ENCODE data around the gene ZNF341.
"Not testable (repeated sequence)": the region's sequence is repeated elsewhere in the genome, so short reads cannot be mapped to it uniquely, and the experiment has no call there.

ZNF341 gene

GRCh38 chr20:33730946-33731692 is 677 bp upstream of the ZNF341 start:
- no peak for DNase-seq (ENCODE audit: low spot score)

- peak; percentile 70 for DNase-seq (ENCODE audit: low spot score)
Measured at GRCh38 chr20:33732166-33732970, 572 bp downstream of the ZNF341 start.

GRCh38 chr20:33733654-33734576 is 2.1 kb downstream of the ZNF341 start:
- DNase-seq (ENCODE audit: low spot score): no peak

- DNase-seq (ENCODE audit: low spot score): no peak
Measured at GRCh38 chr20:33736962-33737361, 5.2 kb downstream of the ZNF341 start.

GRCh38 chr20:33739493-33739892 is 7.7 kb downstream of the ZNF341 start:
- DNase-seq (ENCODE audit: low spot score): no peak

- DNase-seq (ENCODE audit: low spot score): no peak
Measured at GRCh38 chr20:33740189-33740588, 8.4 kb downstream of the ZNF341 start.

- DNase-seq (ENCODE audit: low spot score): no peak
Measured at GRCh38 chr20:33744181-33744580, 12.4 kb downstream of the ZNF341 start.

- no peak for DNase-seq (ENCODE audit: low spot score)
Measured at GRCh38 chr20:33744773-33745385, 13.1 kb downstream of the ZNF341 start.

GRCh38 chr20:33746325-33746998 is 14.7 kb downstream of the ZNF341 start:
- DNase-seq (ENCODE audit: low spot score): no peak

GRCh38 chr20:33751775-33752174 is 20.0 kb downstream of the ZNF341 start:
- DNase-seq (ENCODE audit: low spot score): no peak

- DNase-seq (ENCODE audit: low spot score): no peak
Measured at GRCh38 chr20:33753143-33753542, 21.3 kb downstream of the ZNF341 start.

GRCh38 chr20:33753763-33754162 is 22.0 kb downstream of the ZNF341 start:
- DNase-seq (ENCODE audit: low spot score): no peak

GRCh38 chr20:33755936-33756490 is 24.2 kb downstream of the ZNF341 start:
- DNase-seq (ENCODE audit: low spot score): not testable (repeated sequence)

- DNase-seq (ENCODE audit: low spot score): no peak
Measured at GRCh38 chr20:33757046-33757445, 25.2 kb downstream of the ZNF341 start.

GRCh38 chr20:33757458-33757857 is 25.7 kb downstream of the ZNF341 start:
- no peak for DNase-seq (ENCODE audit: low spot score)

GRCh38 chr20:33761698-33762250 is 30.0 kb downstream of the ZNF341 start:
- DNase-seq (ENCODE audit: low spot score): no peak

- DNase-seq (ENCODE audit: low spot score): no peak
Measured at GRCh38 chr20:33765099-33765498, 33.3 kb downstream of the ZNF341 start.

GRCh38 chr20:33765592-33765991 is 33.8 kb downstream of the ZNF341 start:
- no peak for DNase-seq (ENCODE audit: low spot score)

- no peak for DNase-seq (ENCODE audit: low spot score)
Measured at GRCh38 chr20:33766686-33767085, 34.9 kb downstream of the ZNF341 start.

- DNase-seq (ENCODE audit: low spot score): no peak
Measured at GRCh38 chr20:33767777-33768138, 36.0 kb downstream of the ZNF341 start.

- no peak for DNase-seq (ENCODE audit: low spot score)
Measured at GRCh38 chr20:33769043-33769442, 37.2 kb downstream of the ZNF341 start.

Measured in activated CD4-positive, alpha-beta T cell treated with anti-CD3 and anti-CD28 coated beads, Interleukin-2, Interleukin-4, amounts not matched to agents 100 ng/mL and 50 ng/mL, durations not matched to agents 16 hours and 8 hours (primary cell).